HG03097 (cell line): ENCODE data around the gene FIGNL2.

Source experiments
- ATAC-seq: cut with Tn5 transposase; IDR thresholded peaks from one replicate; pipeline ENCODE4 v1.9.1; 2021; ENCODE audit not compliant: unreplicated experiment, low FRiP score

FIGNL2 gene

GRCh38 chr12:51860986-51861385, 12.5 kb upstream of the FIGNL2 start:
- no peak for ATAC-seq

- ATAC-seq: no peak
Measured at GRCh38 chr12:51855586-51856428, 7.3 kb upstream of the FIGNL2 start.

- no peak for ATAC-seq
Measured at GRCh38 chr12:51852404-51853137, 4.1 kb upstream of the FIGNL2 start.

- no peak for ATAC-seq
Measured at GRCh38 chr12:51851413-51852124, 3.1 kb upstream of the FIGNL2 start.

- no peak for ATAC-seq
Measured at GRCh38 chr12:51850965-51851299, 2.4 kb upstream of the FIGNL2 start.

- ATAC-seq: no peak
Measured at GRCh38 chr12:51850081-51850964, 1.8 kb upstream of the FIGNL2 start.

GRCh38 chr12:51848841-51849735, 570 bp upstream of the FIGNL2 start:
- no peak for ATAC-seq

- ATAC-seq: no peak
Measured at GRCh38 chr12:51847643-51848325, 734 bp downstream of the FIGNL2 start.

- ATAC-seq: no peak
Measured at GRCh38 chr12:51846911-51847642, 1.4 kb downstream of the FIGNL2 start.

GRCh38 chr12:51846271-51846691, 2.2 kb downstream of the FIGNL2 start:
- no peak for ATAC-seq

GRCh38 chr12:51845482-51845881, 3.0 kb downstream of the FIGNL2 start:
- no peak for ATAC-seq

GRCh38 chr12:51844854-51845253, 3.7 kb downstream of the FIGNL2 start:
- no peak for ATAC-seq

- ATAC-seq: no peak
Measured at GRCh38 chr12:51841727-51842126, 6.8 kb downstream of the FIGNL2 start.

GRCh38 chr12:51840966-51841365, 7.6 kb downstream of the FIGNL2 start:
- no peak for ATAC-seq

- no peak for ATAC-seq
Measured at GRCh38 chr12:51839310-51839947, 9.1 kb downstream of the FIGNL2 start.

GRCh38 chr12:51838762-51839161, 9.8 kb downstream of the FIGNL2 start:
- no peak for ATAC-seq

GRCh38 chr12:51838036-51838435, 10.5 kb downstream of the FIGNL2 start:
- no peak for ATAC-seq

GRCh38 chr12:51837286-51837685, 11.2 kb downstream of the FIGNL2 start:
- ATAC-seq: no peak
